Measurements from ENCODE around the gene KIAA1217.

The KIAA1217 gene

GRCh38 chr10:24382045-24382444 is 173.1 kb downstream of the KIAA1217 start:
- Histone ChIP-seq H4K20me1 (ENCODE audit: insufficient read depth, low read length) (no peaks in the 10 kb centered on the region), H3K9me3 (ENCODE audit: insufficient read depth, low read length, severe bottlenecking) (no peaks in the 10 kb centered on the region), H3K9ac (ENCODE audit: low read depth, low read length) (no peak overlapping the region), H3K36me3 (ENCODE audit: insufficient read depth, low read length) (no peaks in the 10 kb centered on the region), H3K4me1 (ENCODE audit: insufficient read depth, low read length) (peaks cover 12% of the 10 kb centered on the region), H3K79me2 (ENCODE audit: insufficient read depth, low read length) (no peaks in the 10 kb centered on the region), H3K4me2 (ENCODE audit: insufficient read depth, low read length) (no peak overlapping the region), H3K27ac (ENCODE audit: low read length) (no peak overlapping the region), H3K4me3 (ENCODE audit: low read depth in 1 of 2, low read length in 2 of 2) (no peak overlapping the region), H3K27me3 (ENCODE audit: insufficient read depth, low read length, poor library complexity) (no peaks in the 10 kb centered on the region), H2AFZ (ENCODE audit: low read depth, low read length) (no peak overlapping the region)
- no peak for DNase-seq
- no peak for ATAC-seq (ENCODE audit: insufficient read depth, low read depth)
- TF ChIP-seq EZH2 (IDR thresholded peaks at IDR 0.05; ENCODE audit: borderline replicate concordance, low read depth, low read length, severe bottlenecking) (no peak), CTCF (IDR thresholded peaks at IDR 0.05; ENCODE audit: borderline replicate concordance, extremely low read depth, low read length, poor library complexity, severe bottlenecking) (no peak)

- no peak overlapping the region for H3K9ac ChIP-seq (ENCODE audit: low read depth, low read length)
- H3K79me2 ChIP-seq (ENCODE audit: insufficient read depth, low read length) = no peaks in the 10 kb centered on the region
- H3K36me3 ChIP-seq (ENCODE audit: insufficient read depth, low read length) = no peaks in the 10 kb centered on the region
- no peaks in the 10 kb centered on the region for H4K20me1 ChIP-seq (ENCODE audit: insufficient read depth, low read length)
- H3K27ac ChIP-seq (ENCODE audit: low read length) = no peak overlapping the region
- H3K4me2 ChIP-seq (ENCODE audit: insufficient read depth, low read length) = no peak overlapping the region
- H3K9me3 ChIP-seq (ENCODE audit: insufficient read depth, low read length, severe bottlenecking) = no peaks in the 10 kb centered on the region
- peaks cover 11% of the 10 kb centered on the region for H3K4me1 ChIP-seq (ENCODE audit: insufficient read depth, low read length)
- no peak overlapping the region for H2AFZ ChIP-seq (ENCODE audit: low read depth, low read length)
- TF ChIP-seq EZH2 (IDR thresholded peaks at IDR 0.05; ENCODE audit: borderline replicate concordance, low read depth, low read length, severe bottlenecking) (no peak), CTCF (IDR thresholded peaks at IDR 0.05; ENCODE audit: borderline replicate concordance, extremely low read depth, low read length, poor library complexity, severe bottlenecking) (no peak)
- no peak for DNase-seq
- no peak overlapping the region for H3K4me3 ChIP-seq (ENCODE audit: low read depth in 1 of 2, low read length in 2 of 2)
- no peaks in the 10 kb centered on the region for H3K27me3 ChIP-seq (ENCODE audit: insufficient read depth, low read length, poor library complexity)
- ATAC-seq (ENCODE audit: insufficient read depth, low read depth) = no peak
Observed at GRCh38 chr10:24382596-24382978, 173.6 kb downstream of the KIAA1217 start.

GRCh38 chr10:24382979-24383663 is 174.2 kb downstream of the KIAA1217 start:
- Histone ChIP-seq H3K27me3 (ENCODE audit: insufficient read depth, low read length, poor library complexity) (no peaks in the 10 kb centered on the region), H4K20me1 (ENCODE audit: insufficient read depth, low read length) (no peaks in the 10 kb centered on the region), H3K9me3 (ENCODE audit: insufficient read depth, low read length, severe bottlenecking) (no peaks in the 10 kb centered on the region), H3K4me3 (ENCODE audit: low read depth in 1 of 2, low read length in 2 of 2) (no peak overlapping the region), H3K4me1 (ENCODE audit: insufficient read depth, low read length) (peaks cover 6% of the 10 kb centered on the region), H3K4me2 (ENCODE audit: insufficient read depth, low read length) (no peak overlapping the region), H2AFZ (ENCODE audit: low read depth, low read length) (no peak overlapping the region), H3K79me2 (ENCODE audit: insufficient read depth, low read length) (no peaks in the 10 kb centered on the region), H3K9ac (ENCODE audit: low read depth, low read length) (no peak overlapping the region), H3K36me3 (ENCODE audit: insufficient read depth, low read length) (no peaks in the 10 kb centered on the region), H3K27ac (ENCODE audit: low read length) (no peak overlapping the region)
- DNase-seq (no peak), ATAC-seq (ENCODE audit: insufficient read depth, low read depth) (no peak)
- TF ChIP-seq CTCF (IDR thresholded peaks at IDR 0.05; ENCODE audit: borderline replicate concordance, extremely low read depth, low read length, poor library complexity, severe bottlenecking) (no peak), EZH2 (IDR thresholded peaks at IDR 0.05; ENCODE audit: borderline replicate concordance, low read depth, low read length, severe bottlenecking) (no peak)
